Ascending aorta (tissue), 2 donors: ENCODE results near the gene TMEM243. TPM values are rescaled to one million over a fixed set of nuclear protein-coding genes. Genes with fewer than 3 reads are reported as not detected.

Source experiments
- DNase-seq, 2 donors: peaks; one replicate each; pipeline ENCODE4 v3.0.0-alpha.2; 2019; ENCODE audit warnings: low spot score in 2 of 2
- H3K27ac ChIP-seq, 2 donors: fragments of 200-600 bp; sonication (generic); one replicate each; pipeline ENCODE4 v1.5.1; 2016 to 2017; ENCODE audit warnings: mild to moderate bottlenecking in 1 of 2
- H3K27me3 ChIP-seq: fragments of 200-600 bp; sonication (generic); one replicate; pipeline ENCODE4 v1.5.1; 2017
- H3K36me3 ChIP-seq, 2 donors: fragments of 200-600 bp; sonication (generic); one replicate each; pipeline ENCODE4 v1.5.1; 2016
- H3K4me1 ChIP-seq, 2 donors: fragments of 200-600 bp; sonication (generic); one replicate each; pipeline ENCODE4 v1.5.1; 2016 to 2017; ENCODE audit warnings: mild to moderate bottlenecking in 1 of 2
- H3K4me3 ChIP-seq, 2 donors: fragments of 200-600 bp; sonication (generic); one replicate each; pipeline ENCODE4 v1.5.1; 2016 to 2017; ENCODE audit warnings: mild to moderate bottlenecking in 1 of 2
- H3K9me3 ChIP-seq, 2 donors: fragments of 200-600 bp; sonication (generic); one replicate each; pipeline ENCODE4 v1.5.1; 2016
- intact Hi-C: fragments of 100-400 bp; cut with DNase I; formaldehyde crosslinking; loops from one replicate; pipeline ENCODE4 v1.15.1; 2023
- total RNA-seq: library from RNA; depleted of rRNA; stranded (reverse); fragments of >200 nt; gene quantifications from one replicate; pipeline ENCODE4 v1.1.0, GENCODE V29; 2016
- TF ChIP-seq, protein P1 (sequence below), 3 experiments: fragments of 200-600 bp in 2 of 3; fragments of 450-650 bp in 1 of 3; sonication (generic) in 2 of 3; IDR thresholded peaks; one replicate each; pipeline ENCODE4 v1.5.1; 2016 to 2019; ENCODE audit warnings: antibody characterized with exemption in 3 of 3, mild to moderate bottlenecking in 1 of 3, moderate library complexity in 1 of 3

Gene TMEM243
- total RNA-seq, 1 donor from 2014 or later = 27.5 TPM

DNA sequence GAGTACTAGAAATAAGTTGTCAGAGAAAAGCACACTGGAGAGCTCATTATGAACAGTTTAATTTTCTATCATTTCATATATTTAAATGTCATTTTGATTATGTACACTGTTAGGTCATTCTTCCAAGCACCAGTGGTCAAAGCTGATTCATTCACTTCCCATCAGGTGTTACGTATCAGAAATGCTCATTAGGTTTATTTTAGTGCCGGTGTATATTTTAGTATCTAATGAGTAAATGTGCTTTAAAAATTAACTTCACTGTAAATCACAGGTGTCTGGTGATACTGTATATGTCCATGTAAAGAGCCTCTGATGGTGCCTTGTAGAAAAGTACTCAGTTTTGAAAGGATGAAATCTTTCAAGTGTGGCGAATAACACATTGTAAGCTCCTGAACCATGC, 63.7 kb downstream of the TMEM243 start:
- TF ChIP-seq, protein P1, sequence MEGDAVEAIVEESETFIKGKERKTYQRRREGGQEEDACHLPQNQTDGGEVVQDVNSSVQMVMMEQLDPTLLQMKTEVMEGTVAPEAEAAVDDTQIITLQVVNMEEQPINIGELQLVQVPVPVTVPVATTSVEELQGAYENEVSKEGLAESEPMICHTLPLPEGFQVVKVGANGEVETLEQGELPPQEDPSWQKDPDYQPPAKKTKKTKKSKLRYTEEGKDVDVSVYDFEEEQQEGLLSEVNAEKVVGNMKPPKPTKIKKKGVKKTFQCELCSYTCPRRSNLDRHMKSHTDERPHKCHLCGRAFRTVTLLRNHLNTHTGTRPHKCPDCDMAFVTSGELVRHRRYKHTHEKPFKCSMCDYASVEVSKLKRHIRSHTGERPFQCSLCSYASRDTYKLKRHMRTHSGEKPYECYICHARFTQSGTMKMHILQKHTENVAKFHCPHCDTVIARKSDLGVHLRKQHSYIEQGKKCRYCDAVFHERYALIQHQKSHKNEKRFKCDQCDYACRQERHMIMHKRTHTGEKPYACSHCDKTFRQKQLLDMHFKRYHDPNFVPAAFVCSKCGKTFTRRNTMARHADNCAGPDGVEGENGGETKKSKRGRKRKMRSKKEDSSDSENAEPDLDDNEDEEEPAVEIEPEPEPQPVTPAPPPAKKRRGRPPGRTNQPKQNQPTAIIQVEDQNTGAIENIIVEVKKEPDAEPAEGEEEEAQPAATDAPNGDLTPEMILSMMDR (IDR thresholded peaks at IDR 0.05) = no peak
- Histone ChIP-seq H3K27ac (peak overlapping the region in 1 of 2 donors; percentile 68), H3K9me3 (no peaks in the 10 kb centered on the region), H3K27me3 (no peaks in the 10 kb centered on the region), H3K4me3 (peak overlapping the region in 1 of 2 donors; percentile 81), H3K4me1 (peaks cover 3 to 22% of the 10 kb centered on the region in 2 donors), H3K36me3 (no peaks in the 10 kb centered on the region)
- intact Hi-C loops = loop anchor here (10.0 kb wide), 1 partner anchor 1059 kb away; no protein-coding TSS in a partner anchor
- DNase-seq = no peak

DNA sequence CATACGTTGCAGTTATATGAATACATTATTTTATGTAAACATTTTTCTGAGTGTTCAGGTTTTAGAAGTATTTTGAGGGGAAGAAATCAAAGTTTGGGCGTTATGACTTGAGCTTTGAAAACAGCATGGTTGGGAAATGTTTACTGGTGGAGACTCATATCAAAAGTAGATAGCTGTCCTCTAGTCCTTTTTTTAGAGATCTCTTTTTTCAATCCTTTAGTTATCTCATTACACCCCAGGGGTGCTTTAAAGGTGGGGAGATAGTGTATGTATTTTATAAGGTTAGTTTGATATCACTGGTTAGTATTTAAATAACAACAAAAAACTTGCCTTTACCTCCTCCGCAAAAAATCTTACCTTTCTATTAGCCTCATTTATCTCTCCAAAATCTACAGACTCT, 65.0 kb downstream of the TMEM243 start:
- Histone ChIP-seq H3K27ac (peak overlapping the region in 1 of 2 donors; percentile 47), H3K9me3 (no peaks in the 10 kb centered on the region), H3K36me3 (no peaks in the 10 kb centered on the region), H3K27me3 (no peaks in the 10 kb centered on the region), H3K4me1 (peaks cover 3 to 22% of the 10 kb centered on the region in 2 donors), H3K4me3 (peak overlapping the region; percentile 81 to 88)
- no peak for DNase-seq
- intact Hi-C loops = loop anchor here (5.0 to 10.0 kb wide), 5 partner anchors 83 to 1060 kb away; partner anchors contain the start of gene RUNDC3B
- TF ChIP-seq, protein P1 (IDR thresholded peaks at IDR 0.05) = no peak

DNA sequence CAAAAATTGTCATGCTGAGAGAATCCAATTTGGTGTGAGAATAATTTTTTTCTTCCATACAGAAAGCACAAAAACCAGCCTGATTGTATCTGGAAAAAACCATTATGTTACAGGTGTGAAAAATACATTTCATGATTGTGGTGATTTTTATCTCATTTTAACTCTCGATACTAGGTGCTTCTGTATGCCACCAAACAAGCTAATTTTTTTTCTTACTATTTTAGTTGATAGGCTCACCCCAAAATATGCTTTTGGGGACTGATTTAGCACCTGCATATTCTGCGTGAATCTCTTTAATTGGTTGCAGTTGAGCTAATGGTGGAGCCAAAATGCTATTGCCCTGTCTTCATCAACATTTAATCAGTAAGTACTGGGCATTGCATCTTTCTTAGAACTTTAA, 65.4 kb downstream of the TMEM243 start:
- Histone ChIP-seq H3K9me3 (no peaks in the 10 kb centered on the region), H3K27ac (peak overlapping the region; percentile 96 to 99), H3K36me3 (no peaks in the 10 kb centered on the region), H3K4me3 (peak overlapping the region; percentile 81 to 88), H3K27me3 (no peaks in the 10 kb centered on the region), H3K4me1 (peaks cover 3 to 22% of the 10 kb centered on the region in 2 donors)
- no peak for DNase-seq
- intact Hi-C loops = loop anchor here (5.0 to 10.0 kb wide), 5 partner anchors 83 to 1061 kb away; partner anchors contain the start of gene RUNDC3B
- TF ChIP-seq, protein P1 (IDR thresholded peaks at IDR 0.05) = no peak

DNA sequence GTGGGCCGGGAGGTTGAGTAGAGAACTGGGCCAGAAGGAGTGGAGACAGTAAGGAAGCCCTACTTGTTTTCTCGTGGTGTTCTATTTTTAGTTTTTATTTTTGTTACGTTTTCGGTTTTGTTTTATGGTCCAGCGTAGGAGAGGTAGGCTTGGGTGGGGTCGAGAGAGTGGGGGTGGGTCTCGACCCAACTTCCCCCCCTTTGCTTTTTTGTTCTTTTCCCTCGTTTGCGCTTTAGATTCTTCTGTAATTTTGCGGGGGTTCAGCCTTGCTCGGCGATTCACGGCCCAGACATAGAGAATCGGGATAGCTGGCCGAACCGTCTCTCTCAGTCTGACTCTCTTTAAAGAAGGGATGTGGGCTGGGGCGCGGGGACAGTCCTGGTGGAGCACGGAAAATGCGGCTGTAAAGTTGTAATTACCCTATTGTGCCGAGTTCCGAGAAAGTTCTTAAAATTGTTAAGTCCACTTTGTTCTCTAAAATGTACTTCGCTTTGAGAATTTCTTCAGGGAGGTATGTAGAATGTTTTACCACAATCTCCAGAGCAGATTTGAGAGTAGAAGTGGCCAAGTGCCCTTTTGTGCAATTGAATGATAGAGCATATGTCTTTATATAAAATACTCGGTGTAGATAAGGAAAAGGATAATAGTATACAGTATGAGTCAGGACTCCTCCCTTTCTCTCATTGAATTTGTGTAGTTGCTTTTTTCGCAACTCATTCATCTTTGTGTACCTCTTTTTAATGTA, 66.5 kb downstream of the TMEM243 start:
- peak overlapping the region; percentile 81 to 88 for H3K4me3 ChIP-seq
- no peaks in the 10 kb centered on the region for H3K36me3 ChIP-seq
- intact Hi-C loops = loop anchor here (1.0 to 10.0 kb wide), 10 partner anchors 67 to 1062 kb away; partner anchors contain the start of genes CROT, DBF4, ELAPOR2 and RUNDC3B
- peak in 1 of 2 donors; percentile 65 for DNase-seq
- H3K27ac ChIP-seq = peak overlapping the region; percentile 96 to 99
- H3K4me1 ChIP-seq = peaks cover 3 to 22% of the 10 kb centered on the region in 2 donors
- H3K9me3 ChIP-seq = no peaks in the 10 kb centered on the region
- TF ChIP-seq, protein P1 (IDR thresholded peaks at IDR 0.05) = no peak
- H3K27me3 ChIP-seq = no peaks in the 10 kb centered on the region

DNA sequence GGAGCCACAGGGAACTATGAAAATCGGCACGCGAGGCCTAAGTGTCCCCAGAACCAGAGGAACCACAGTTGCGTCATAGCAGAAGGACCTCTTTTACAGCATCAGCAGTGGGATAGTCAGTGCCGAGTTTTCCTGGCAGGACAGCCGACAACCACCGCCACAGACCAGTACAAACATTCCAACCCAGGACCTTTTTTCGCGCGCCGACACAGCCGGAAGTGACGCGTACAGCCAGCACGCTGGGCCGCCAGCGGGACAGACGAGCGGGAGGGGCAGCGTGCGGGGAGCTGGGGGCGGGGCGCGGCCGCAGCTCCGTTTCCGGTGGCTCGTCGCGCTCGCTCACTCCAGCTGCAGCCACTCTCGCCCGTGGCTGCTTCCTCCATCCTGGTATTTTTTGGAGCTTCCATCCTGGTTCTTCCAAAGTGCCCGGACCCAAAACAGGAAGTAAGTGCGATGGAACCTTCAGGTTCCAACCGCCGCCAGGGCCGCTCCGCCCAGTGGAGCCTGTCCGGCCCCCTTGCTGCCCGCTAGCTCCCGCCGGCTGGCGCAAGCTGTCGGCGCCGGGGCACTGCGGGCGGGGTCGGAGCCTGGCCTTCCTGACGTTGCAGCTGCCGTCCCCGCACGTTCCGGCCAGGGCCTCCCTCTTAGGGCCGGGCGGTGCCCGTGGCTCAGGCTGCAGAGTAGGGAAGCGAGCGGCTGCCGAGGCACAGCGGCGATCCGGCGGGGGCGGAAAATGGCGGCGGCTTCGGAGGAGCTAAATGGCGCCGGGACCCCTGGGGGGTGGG, 67.2 kb downstream of the TMEM243 start, which contains the start of gene DMTF1:
Gene DMTF1, plus strand, starts transcription at position 342 of the 785 bp plus-strand sequence. CDS start 12,489 bp downstream, outside the sequence.
- no peaks in the 10 kb centered on the region for H3K36me3 ChIP-seq
- no peaks in the 10 kb centered on the region for H3K9me3 ChIP-seq
- TF ChIP-seq, protein P1 (IDR thresholded peaks at IDR 0.05) = no peak
- peaks cover 3 to 21% of the 10 kb centered on the region in 2 donors for H3K4me1 ChIP-seq
- H3K27ac ChIP-seq = peak within 1 kb of the TSS; percentile 96 to 99
- intact Hi-C loops = loop anchor here (1.0 to 10.0 kb wide), 10 partner anchors 68 to 1062 kb away; partner anchors contain the start of genes CROT, DBF4, ELAPOR2 and RUNDC3B
- H3K27me3 ChIP-seq = no peaks in the 10 kb centered on the region
- DNase-seq = peak; percentile 79 to 97
- peak within 1 kb of the TSS; percentile 81 to 88 for H3K4me3 ChIP-seq
